HepG2 (cell line): ENCODE measurements around the gene MTCH1. TPM values are rescaled to one million over a fixed set of nuclear protein-coding genes. Genes with fewer than 3 reads are reported as not detected.

Experiments
- ATAC-seq: fragments of 200-7000 bp; cut with Tn5 transposase; 3 replicates; pipeline ENCODE4 v1.9.1; 2020; ENCODE audit warnings: mild to moderate bottlenecking, moderate library complexity
- BruUV-seq: library from RNA; stranded (reverse); fragments of 400-500 nt; replicated peaks from 2 replicates; lab custom pipeline; 2021; lab: Mats Ljungman, UMichigan
- CTCF ChIA-PET: fragments of 300-600 bp; formaldehyde crosslinking; extraction: SDS; loops from one replicate; lab custom pipeline; 2021; ENCODE audit warnings: low total read pairs, inconsistent platforms, low intra/inter-chr PET ratio; lab: Yijun Ruan, JAX
- POLR2A ChIA-PET: fragments of 350-600 bp; sonication (Branson Sonifier 250); formaldehyde crosslinking; loops from one replicate; lab custom pipeline; 2020; ENCODE audit warnings: antibody characterized with exemption, inconsistent platforms; lab: Yijun Ruan, JAX
- DNase-seq: peaks from one replicate; pipeline ENCODE4 v3.0.0-alpha.2; 2015; ENCODE audit warnings: low spot score
- FAIRE-seq: peaks from 3 replicates; lab custom pipeline; 2011; peaks lifted over from hg19 to GRCh38; lab: Jason Lieb, UNC
- H2AFZ ChIP-seq: one replicate; pipeline ENCODE4 v1.6.1; 2011; ENCODE audit warnings: low read length, inconsistent platforms
- H3K27ac ChIP-seq: fragments of 300-600 bp; 3 replicates; pipeline ENCODE4 v1.8.0; 2011; ENCODE audit warnings: mixed run types, mild to moderate bottlenecking, mixed read lengths, low read length, inconsistent platforms; ENCODE audit not compliant: insufficient read depth; ENCODE audit errors: extremely low read length
- H3K27me3 ChIP-seq, 2 experiments: fragments of 200-600 bp in 1 of 2; 2 replicates in 1 of 2; 3 replicates in 1 of 2; pipeline versions ENCODE4 v1.6.0 to v1.8.0; 2011; ENCODE audit warnings: low read length in 2 of 2, mild to moderate bottlenecking in 2 of 2, moderate library complexity in 2 of 2, inconsistent platforms in 1 of 2; ENCODE audit not compliant: insufficient read depth in 2 of 2, control insufficient read depth in 1 of 2
- H3K36me3 ChIP-seq, 2 experiments: fragments of 200-600 bp in 1 of 2; replicated peaks in 1 of 2; 2 replicates in 1 of 2; 3 replicates in 1 of 2; pipeline versions ENCODE4 v1.5.1 to v1.8.0; 2011; ENCODE audit warnings: low read length in 2 of 2, inconsistent platforms in 1 of 2; ENCODE audit not compliant: insufficient read depth in 2 of 2, control insufficient read depth in 1 of 2
- H3K4me1 ChIP-seq: 2 replicates; pipeline ENCODE4 v1.5.1; 2012; ENCODE audit warnings: low read length, inconsistent platforms; ENCODE audit not compliant: insufficient read depth
- H3K4me2 ChIP-seq: 2 replicates; pipeline ENCODE4 v1.6.0; 2011; ENCODE audit warnings: low read depth, low read length, inconsistent platforms
- H3K4me3 ChIP-seq, 3 experiments: fragments of 200-600 bp in 1 of 3; sonication (generic), shearing (Covaris generic) in 1 of 3; replicated peaks in 1 of 3; 2 replicates each; pipeline ENCODE4 v1.5.1; 2011 to 2016; ENCODE audit warnings: low read length in 3 of 3, inconsistent platforms in 2 of 3, low read depth in 2 of 3, mild to moderate bottlenecking in 2 of 3, control low read depth in 1 of 3, mixed read lengths in 1 of 3; ENCODE audit not compliant: insufficient read depth in 1 of 3
- H3K79me2 ChIP-seq: one replicate; pipeline ENCODE4 v1.6.1; 2011; ENCODE audit warnings: low read length, inconsistent platforms; ENCODE audit not compliant: insufficient read depth
- H3K9ac ChIP-seq: 2 replicates; pipeline ENCODE4 v1.6.0; 2011; ENCODE audit warnings: mild to moderate bottlenecking, low read depth, low read length, inconsistent platforms; ENCODE audit not compliant: insufficient read depth
- H3K9me3 ChIP-seq: 2 replicates; pipeline ENCODE4 v1.5.1; 2012; ENCODE audit warnings: mild to moderate bottlenecking, low read length
- H4K20me1 ChIP-seq: 2 replicates; pipeline ENCODE4 v1.6.0; 2011; ENCODE audit warnings: inconsistent platforms, mild to moderate bottlenecking, low read length, moderate library complexity; ENCODE audit not compliant: insufficient read depth
- BCL6 ChIP-seq: IDR thresholded peaks from 2 replicates; pipeline ENCODE4 v1.6.1; 2016; ENCODE audit warnings: missing genetic modification reagents, missing compliant biosample characterization
- CBX2 ChIP-seq, 2 experiments: fragments of 200-600 bp in 1 of 2; sonication (generic); formaldehyde crosslinking in 1 of 2; IDR thresholded peaks; 2 replicates each; pipeline versions ENCODE4 v1.7.0 to v1.8.1; 2018 to 2022; ENCODE audit warnings: low read depth in 2 of 2, low read length in 1 of 2, mild to moderate bottlenecking in 1 of 2, missing genetic modification reagents in 1 of 2
- CHD4 ChIP-seq: fragments of 200-600 bp; sonication (generic); IDR thresholded peaks from 2 replicates; pipeline ENCODE4 v1.7.0; 2017; ENCODE audit warnings: mild to moderate bottlenecking, low read length, borderline replicate concordance
- DNMT1 ChIP-seq: sonication (generic); formaldehyde crosslinking; IDR thresholded peaks from 2 replicates; pipeline ENCODE4 v1.5.1; 2020; ENCODE audit warnings: mild to moderate bottlenecking, missing genetic modification reagents
- DR1 ChIP-seq: sonication (generic); formaldehyde crosslinking; IDR thresholded peaks from 2 replicates; pipeline ENCODE4 v1.8.0; 2021; ENCODE audit warnings: mild to moderate bottlenecking, missing genetic modification reagents, inconsistent platforms
- HOXA5 ChIP-seq: sonication (generic); formaldehyde crosslinking; IDR thresholded peaks from 2 replicates; pipeline ENCODE4 v1.4.0; 2020; ENCODE audit warnings: missing genetic modification reagents
- MAFF ChIP-seq: IDR thresholded peaks from 2 replicates; pipeline ENCODE4 v1.6.1; 2011; ENCODE audit warnings: low read depth, low read length, improper control_type of control experiment
- MAZ ChIP-seq, 2 experiments: sonication (generic) in 1 of 2; formaldehyde crosslinking in 1 of 2; IDR thresholded peaks; 2 replicates each; pipeline versions ENCODE4 v1.5.0 to v1.6.1; 2012 to 2020; ENCODE audit warnings: low read depth in 2 of 2, mild to moderate bottlenecking in 2 of 2, borderline replicate concordance in 1 of 2, improper control_type of control experiment in 1 of 2, low read length in 1 of 2, missing genetic modification reagents in 1 of 2, moderate library complexity in 1 of 2
- MEF2D ChIP-seq: sonication (generic); formaldehyde crosslinking; IDR thresholded peaks from 2 replicates; pipeline ENCODE4 v1.5.1; 2020; ENCODE audit warnings: mild to moderate bottlenecking, missing genetic modification reagents
- PCBP1 ChIP-seq: fragments of 200-400 bp; formaldehyde crosslinking; IDR thresholded peaks from 2 replicates; pipeline ENCODE4 v1.6.1; 2017; ENCODE audit warnings: mild to moderate bottlenecking, low read depth, low read length, borderline replicate concordance
- TAF1 ChIP-seq: sonication (generic); formaldehyde crosslinking; IDR thresholded peaks from 2 replicates; pipeline ENCODE4 v1.4.0; 2020; ENCODE audit warnings: missing genetic modification reagents
- ZNF235 ChIP-seq: sonication (generic); formaldehyde crosslinking; IDR thresholded peaks from 2 replicates; pipeline ENCODE4 v1.8.1; 2023; ENCODE audit warnings: mild to moderate bottlenecking, missing genetic modification reagents, borderline replicate concordance
- ZNF24 ChIP-seq: fragments of 450-650 bp; IDR thresholded peaks from 2 replicates; pipeline ENCODE4 v1.6.1; 2017; ENCODE audit warnings: antibody characterized with exemption, mild to moderate bottlenecking
- ZNF292 ChIP-seq: sonication (generic); formaldehyde crosslinking; IDR thresholded peaks from 2 replicates; pipeline ENCODE4 v1.8.1; 2022; ENCODE audit warnings: mild to moderate bottlenecking, low read depth, missing genetic modification reagents, borderline replicate concordance
- ZNF850 ChIP-seq: sonication (generic); formaldehyde crosslinking; conservative IDR thresholded peaks from 2 replicates; pipeline ENCODE4 v1.9.0; 2021; ENCODE audit warnings: mild to moderate bottlenecking, missing genetic modification reagents
- WGBS: methylation state at CpG from one replicate; pipeline ENCODE4 v1.1.6; 2017; ENCODE audit warnings: low lambda C conversion rate; 5-methylcytosine and 5-hydroxymethylcytosine counted together
- in situ Hi-C: cut with HindIII; loops from 2 replicates; pipeline ENCODE4 v1.10.0; 2017; ENCODE audit warnings: low pct_unique_long_range_greater_than_20kb; ENCODE audit not compliant: extremely low pct_ligation_motif_present
- intact Hi-C: fragments of 100-400 bp; cut with micrococcal nuclease; formaldehyde crosslinking; loops from one replicate; pipeline ENCODE4 v1.10.0; 2022; ENCODE audit not compliant: unreplicated experiment
- polyA plus RNA-seq, 8 experiments: library from polyadenylated mRNA; depleted of rRNA in 3 of 8; stranded (reverse) in 7 of 8; unstranded in 1 of 8; fragments of >200 nt; fragmentation: Illumina TruSeq in 4 of 8; extraction: Trizol in 4 of 8; gene quantifications; 2 replicates each; pipeline versions ENCODE4 v1.2.1 to v1.2.3, GENCODE V29; 2011 to 2016; ENCODE audit warnings: low read depth in 4 of 8, missing spikeins in 1 of 8, mixed read lengths in 1 of 8; ENCODE audit not compliant: insufficient read depth in 1 of 8
- total RNA-seq, 5 experiments: library from RNA; depleted of rRNA; stranded (reverse); fragments of >200 nt; fragmentation: Illumina TruSeq; extraction: Trizol; gene quantifications; 2 replicates each; pipeline ENCODE4 v1.2.3, GENCODE V29; 2016; ENCODE audit warnings: low read depth in 1 of 5
- TF ChIP-seq, protein P1 (sequence below): sonication (generic); formaldehyde crosslinking; IDR thresholded peaks from 2 replicates; pipeline ENCODE4; 2020; ENCODE audit warnings: missing genetic modification reagents, mild to moderate bottlenecking, borderline replicate concordance
- TF ChIP-seq, protein P2 (sequence below): sonication (generic); formaldehyde crosslinking; IDR thresholded peaks from 2 replicates; pipeline ENCODE4 v1.5.0; 2020; ENCODE audit warnings: mild to moderate bottlenecking, low read depth, missing genetic modification reagents, borderline replicate concordance
- TF ChIP-seq, protein P3 (sequence below): sonication (generic); formaldehyde crosslinking; IDR thresholded peaks from 2 replicates; pipeline ENCODE4 v1.4.0; 2020; ENCODE audit warnings: missing genetic modification reagents, mild to moderate bottlenecking, borderline replicate concordance

MTCH1 gene
- total and polyA plus RNA-seq, 2 of the 13 experiments (the other 11 are each of a cell fraction or from before 2014, with no cell fraction given), result 86.2 to 144 TPM

DNA sequence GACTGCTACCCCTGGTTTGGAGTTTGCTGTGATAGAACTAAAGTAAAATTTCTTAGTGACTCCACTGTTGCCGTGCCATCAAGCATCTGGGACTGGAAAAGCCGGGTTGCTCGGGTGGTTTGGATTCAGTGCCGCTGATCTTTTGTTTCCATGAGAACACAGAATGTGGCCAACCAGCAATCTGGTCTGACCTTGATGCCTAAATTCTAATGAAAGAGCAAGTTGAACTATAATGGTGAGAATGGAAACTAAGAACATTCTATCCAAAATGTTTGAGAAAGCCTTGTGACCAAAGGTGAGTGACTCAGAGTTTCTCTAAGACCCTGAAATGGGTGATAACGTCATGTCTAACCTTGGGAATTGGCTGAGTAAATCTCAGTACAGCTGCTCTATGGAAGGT, 41.3 kb downstream of the MTCH1 start:
- intact Hi-C loops, result no loop called here
- ATAC-seq (no peak), FAIRE-seq (no peak), DNase-seq (no peak)
- Histone ChIP-seq H4K20me1 (no peaks in the 10 kb centered on the region), H3K9me3 (no peaks in the 10 kb centered on the region), H3K4me3 (no peak overlapping the region), H3K27ac (no peak overlapping the region), H3K4me2 (no peak overlapping the region), H2AFZ (no peak overlapping the region), H3K4me1 (no peaks in the 10 kb centered on the region), H3K79me2 (no peaks in the 10 kb centered on the region), H3K36me3 (no peaks in the 10 kb centered on the region), H3K9ac (no peak overlapping the region), H3K27me3 (peaks cover 1 to 35% of the 10 kb centered on the region in 2 experiments)
- BruUV-seq, result no TSS peak
- 49% methylated on average over 5 of the region's 5 CpGs for WGBS
- CTCF ChIA-PET, result no interaction called here
- TF ChIP-seq ZNF235 (no peak), DR1 (CRISPR knock-in tag) (no peak), ZNF24 (no peak), BCL6 (no peak), ZNF292 (CRISPR knock-in tag) (no peak), CBX2 (IDR thresholded peaks at IDR 0.05; ENCODE audit: low read depth, low read length) (no peak), CBX2 (CRISPR knock-in tag; IDR thresholded peaks at IDR 0.05; ENCODE audit: low read depth) (no peak), MEF2D (CRISPR knock-in tag) (no peak), ZNF850 (CRISPR knock-in tag) (no peak), MAFF (no peak), CHD4 (no peak), HOXA5 (CRISPR knock-in tag) (no peak), MAZ (IDR thresholded peaks at IDR 0.05; ENCODE audit: borderline replicate concordance, low read depth, low read length) (no peak), MAZ (CRISPR knock-in tag; IDR thresholded peaks at IDR 0.05; ENCODE audit: low read depth) (no peak), TAF1 (no peak), DNMT1 (CRISPR knock-in tag) (no peak), PCBP1 (no peak)
- TF ChIP-seq, protein P1, sequence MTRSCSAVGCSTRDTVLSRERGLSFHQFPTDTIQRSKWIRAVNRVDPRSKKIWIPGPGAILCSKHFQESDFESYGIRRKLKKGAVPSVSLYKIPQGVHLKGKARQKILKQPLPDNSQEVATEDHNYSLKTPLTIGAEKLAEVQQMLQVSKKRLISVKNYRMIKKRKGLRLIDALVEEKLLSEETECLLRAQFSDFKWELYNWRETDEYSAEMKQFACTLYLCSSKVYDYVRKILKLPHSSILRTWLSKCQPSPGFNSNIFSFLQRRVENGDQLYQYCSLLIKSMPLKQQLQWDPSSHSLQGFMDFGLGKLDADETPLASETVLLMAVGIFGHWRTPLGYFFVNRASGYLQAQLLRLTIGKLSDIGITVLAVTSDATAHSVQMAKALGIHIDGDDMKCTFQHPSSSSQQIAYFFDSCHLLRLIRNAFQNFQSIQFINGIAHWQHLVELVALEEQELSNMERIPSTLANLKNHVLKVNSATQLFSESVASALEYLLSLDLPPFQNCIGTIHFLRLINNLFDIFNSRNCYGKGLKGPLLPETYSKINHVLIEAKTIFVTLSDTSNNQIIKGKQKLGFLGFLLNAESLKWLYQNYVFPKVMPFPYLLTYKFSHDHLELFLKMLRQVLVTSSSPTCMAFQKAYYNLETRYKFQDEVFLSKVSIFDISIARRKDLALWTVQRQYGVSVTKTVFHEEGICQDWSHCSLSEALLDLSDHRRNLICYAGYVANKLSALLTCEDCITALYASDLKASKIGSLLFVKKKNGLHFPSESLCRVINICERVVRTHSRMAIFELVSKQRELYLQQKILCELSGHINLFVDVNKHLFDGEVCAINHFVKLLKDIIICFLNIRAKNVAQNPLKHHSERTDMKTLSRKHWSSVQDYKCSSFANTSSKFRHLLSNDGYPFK (CRISPR knock-in tag), result no peak
- TF ChIP-seq, protein P2, sequence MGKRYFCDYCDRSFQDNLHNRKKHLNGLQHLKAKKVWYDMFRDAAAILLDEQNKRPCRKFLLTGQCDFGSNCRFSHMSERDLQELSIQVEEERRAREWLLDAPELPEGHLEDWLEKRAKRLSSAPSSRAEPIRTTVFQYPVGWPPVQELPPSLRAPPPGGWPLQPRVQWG (CRISPR knock-in tag), result no peak
- TF ChIP-seq, protein P3, sequence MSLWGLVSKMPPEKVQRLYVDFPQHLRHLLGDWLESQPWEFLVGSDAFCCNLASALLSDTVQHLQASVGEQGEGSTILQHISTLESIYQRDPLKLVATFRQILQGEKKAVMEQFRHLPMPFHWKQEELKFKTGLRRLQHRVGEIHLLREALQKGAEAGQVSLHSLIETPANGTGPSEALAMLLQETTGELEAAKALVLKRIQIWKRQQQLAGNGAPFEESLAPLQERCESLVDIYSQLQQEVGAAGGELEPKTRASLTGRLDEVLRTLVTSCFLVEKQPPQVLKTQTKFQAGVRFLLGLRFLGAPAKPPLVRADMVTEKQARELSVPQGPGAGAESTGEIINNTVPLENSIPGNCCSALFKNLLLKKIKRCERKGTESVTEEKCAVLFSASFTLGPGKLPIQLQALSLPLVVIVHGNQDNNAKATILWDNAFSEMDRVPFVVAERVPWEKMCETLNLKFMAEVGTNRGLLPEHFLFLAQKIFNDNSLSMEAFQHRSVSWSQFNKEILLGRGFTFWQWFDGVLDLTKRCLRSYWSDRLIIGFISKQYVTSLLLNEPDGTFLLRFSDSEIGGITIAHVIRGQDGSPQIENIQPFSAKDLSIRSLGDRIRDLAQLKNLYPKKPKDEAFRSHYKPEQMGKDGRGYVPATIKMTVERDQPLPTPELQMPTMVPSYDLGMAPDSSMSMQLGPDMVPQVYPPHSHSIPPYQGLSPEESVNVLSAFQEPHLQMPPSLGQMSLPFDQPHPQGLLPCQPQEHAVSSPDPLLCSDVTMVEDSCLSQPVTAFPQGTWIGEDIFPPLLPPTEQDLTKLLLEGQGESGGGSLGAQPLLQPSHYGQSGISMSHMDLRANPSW (CRISPR knock-in tag), result no peak
- POLR2A ChIA-PET, result no interaction called here
- in situ Hi-C loops, result no loop called here
